Tongue (tissue), 2 donors: ENCODE data around the gene VEPH1. TPM values are rescaled to one million over a fixed set of nuclear protein-coding genes. Genes with fewer than 3 reads are reported as not detected.
A peak's percentile ranks its signal among the peaks of the same experiment; 100 is the strongest.

ENCODE experiments used
- DNase-seq: peaks from one replicate; pipeline ENCODE4 v3.0.0-alpha.2; 2015
- total RNA-seq: library from RNA; depleted of rRNA; stranded (reverse); fragments of >200 nt; gene quantifications from one replicate; pipeline ENCODE4 v1.2.3, GENCODE V29; 2014

Gene VEPH1
- total RNA-seq, 1 donor from 2014 or later: 7.8 TPM

- no peak for DNase-seq
Measured at GRCh38 chr3:157427901-157428300, 75.3 kb downstream of the VEPH1 start.

DNA sequence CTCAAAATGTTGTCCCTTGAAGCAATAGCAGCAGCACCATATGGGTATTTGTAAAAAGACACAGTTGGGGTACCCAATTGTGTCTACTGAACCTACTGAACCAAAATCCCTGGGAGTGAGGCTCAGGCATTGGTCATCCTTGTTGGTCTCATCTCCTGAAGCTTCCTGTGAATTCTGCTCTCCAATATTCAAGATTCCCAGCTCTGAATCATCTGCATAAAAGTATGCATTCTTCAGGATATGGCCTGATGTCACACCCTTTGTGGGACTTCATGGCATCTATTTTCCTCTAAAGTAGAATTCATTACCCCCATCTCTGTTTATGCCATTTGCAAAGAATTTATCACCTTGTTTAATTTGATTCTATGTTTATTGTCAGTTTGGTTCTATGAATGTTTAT lies 79.9 kb downstream of the VEPH1 start:
- no peak for DNase-seq

DNA sequence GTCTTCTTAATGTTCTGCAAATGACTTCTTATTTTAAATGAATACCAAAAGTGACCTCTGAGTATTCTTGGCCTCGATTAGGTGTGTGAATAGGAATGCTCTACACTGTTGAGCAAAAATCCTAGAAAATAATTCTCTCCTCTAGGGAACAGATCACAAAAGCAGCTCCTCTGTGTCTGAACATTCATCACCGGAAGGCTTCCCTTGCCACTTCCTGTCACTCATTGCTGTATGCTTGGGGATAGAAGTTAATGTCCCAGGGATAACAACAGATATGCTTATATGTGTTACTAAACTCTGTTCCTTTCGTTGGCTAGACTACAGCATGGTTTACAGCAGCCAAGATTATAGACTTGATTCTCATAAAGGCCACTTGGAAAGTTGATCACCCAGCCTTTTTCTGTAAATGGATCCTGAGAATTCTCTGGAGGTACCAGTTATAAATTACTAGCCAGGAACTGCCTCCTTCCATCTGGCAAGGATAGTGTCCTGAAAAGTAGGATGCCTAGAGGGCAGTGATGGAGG lies 82.5 kb downstream of the VEPH1 start:
- DNase-seq: no peak

- no peak for DNase-seq
Measured at GRCh38 chr3:157418104-157418503, 85.1 kb downstream of the VEPH1 start.

DNA sequence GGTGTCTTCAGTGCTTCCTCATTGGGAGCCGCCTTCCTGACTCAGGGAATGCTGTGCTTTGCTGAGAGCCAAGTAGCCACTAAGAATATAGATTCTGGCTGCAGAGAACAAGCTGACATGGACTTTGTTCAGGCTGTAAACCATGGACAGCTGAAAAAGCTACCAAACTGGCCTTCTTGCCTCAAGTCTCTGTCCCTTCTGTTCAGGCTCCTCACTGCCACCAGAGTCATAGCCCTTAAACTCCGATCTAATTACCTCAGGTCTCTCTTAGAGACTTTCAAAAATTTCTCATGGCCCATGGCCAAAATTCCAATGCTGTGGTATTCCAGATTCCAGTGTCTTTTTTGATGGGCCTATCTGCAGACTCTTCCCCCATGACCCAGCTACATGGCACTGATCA lies 86.0 kb downstream of the VEPH1 start:
- no peak for DNase-seq

- DNase-seq: no peak
Measured at GRCh38 chr3:157416347-157417087, 86.7 kb downstream of the VEPH1 start.

GRCh38 chr3:157414861-157415260 lies 88.4 kb downstream of the VEPH1 start:
- no peak for DNase-seq

DNA sequence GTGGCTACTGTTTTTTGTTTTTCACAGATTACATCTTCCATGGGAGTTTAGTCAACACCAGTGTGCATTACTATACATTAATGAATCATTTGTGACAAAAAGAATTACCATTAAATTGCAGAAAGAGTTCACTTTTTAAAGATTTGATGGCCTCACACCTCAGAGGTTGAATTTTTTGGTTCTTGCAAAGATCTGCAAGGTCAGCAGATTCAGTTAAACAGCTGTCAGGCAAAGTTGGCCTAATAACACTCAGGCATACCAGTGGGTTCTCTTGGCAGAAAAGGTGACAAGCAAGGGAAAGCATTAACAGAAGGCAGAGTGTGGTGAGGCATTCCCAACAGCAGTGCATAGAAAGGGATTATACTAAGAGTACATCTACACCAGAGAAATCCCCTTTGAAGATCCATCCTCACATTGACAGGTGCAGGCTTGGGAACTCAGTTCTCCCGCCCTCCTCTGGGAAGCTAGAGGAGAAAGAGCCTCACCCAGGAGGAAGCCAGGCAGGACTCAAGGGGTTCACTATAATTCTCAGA lies 90.8 kb downstream of the VEPH1 start:
- DNase-seq: peak; percentile 59

GRCh38 chr3:157410945-157411344 lies 92.3 kb downstream of the VEPH1 start:
- DNase-seq: no peak

GRCh38 chr3:157409516-157409915 lies 93.7 kb downstream of the VEPH1 start:
- DNase-seq: no peak

DNA sequence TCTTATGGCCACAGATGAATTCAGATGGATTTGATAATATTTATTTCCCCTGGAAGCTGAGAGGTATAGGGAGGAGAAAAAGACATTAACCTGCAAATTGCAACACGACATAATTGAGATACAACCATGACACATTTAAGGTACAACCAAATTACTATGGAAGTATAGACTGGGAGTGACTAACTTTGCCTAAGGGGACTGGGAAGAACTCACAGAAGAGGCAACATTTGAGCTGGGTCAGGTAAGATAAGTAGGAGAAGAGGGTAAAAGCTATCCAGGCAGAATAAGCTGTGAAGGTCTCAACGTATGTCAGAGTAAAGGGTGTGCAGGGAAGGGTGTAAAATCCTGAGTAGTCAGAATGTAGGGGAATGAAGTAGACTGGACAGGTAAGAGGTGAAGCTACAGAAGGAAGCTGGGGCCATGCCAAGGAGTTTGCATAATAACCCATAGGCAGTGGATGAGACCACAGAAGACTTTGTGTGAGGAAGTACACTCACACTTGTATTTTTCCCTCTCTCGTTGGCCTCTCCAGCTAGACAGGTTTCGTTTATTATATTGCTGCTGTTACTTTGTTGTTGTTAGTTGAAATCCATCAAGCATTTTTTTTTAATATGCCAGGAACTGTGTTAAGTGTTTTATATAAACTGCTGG lies 94.6 kb downstream of the VEPH1 start:
- no peak for DNase-seq

DNA sequence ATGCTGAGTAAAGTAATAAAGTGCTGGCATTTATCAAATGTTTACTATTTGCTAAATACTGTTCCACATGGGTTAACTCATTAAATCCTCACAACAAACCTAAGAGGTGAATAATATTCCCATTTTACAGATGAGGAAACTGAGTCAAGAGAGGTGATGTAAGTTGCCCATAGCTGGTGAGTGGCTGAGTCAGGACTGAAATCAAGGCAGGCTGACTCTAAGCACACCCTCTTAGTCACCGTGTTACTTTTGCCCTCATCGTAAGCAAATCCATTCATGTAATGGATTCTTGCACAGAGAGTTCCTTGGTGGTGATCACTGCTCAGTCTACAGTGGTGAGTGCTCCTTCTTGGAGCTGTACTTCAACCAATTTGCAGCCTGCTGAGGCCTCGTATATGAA lies 95.4 kb downstream of the VEPH1 start:
- no peak for DNase-seq

GRCh38 chr3:157406394-157406793 lies 96.8 kb downstream of the VEPH1 start:
- no peak for DNase-seq

- no peak for DNase-seq
Measured at GRCh38 chr3:157405457-157405856, 97.8 kb downstream of the VEPH1 start.

DNA sequence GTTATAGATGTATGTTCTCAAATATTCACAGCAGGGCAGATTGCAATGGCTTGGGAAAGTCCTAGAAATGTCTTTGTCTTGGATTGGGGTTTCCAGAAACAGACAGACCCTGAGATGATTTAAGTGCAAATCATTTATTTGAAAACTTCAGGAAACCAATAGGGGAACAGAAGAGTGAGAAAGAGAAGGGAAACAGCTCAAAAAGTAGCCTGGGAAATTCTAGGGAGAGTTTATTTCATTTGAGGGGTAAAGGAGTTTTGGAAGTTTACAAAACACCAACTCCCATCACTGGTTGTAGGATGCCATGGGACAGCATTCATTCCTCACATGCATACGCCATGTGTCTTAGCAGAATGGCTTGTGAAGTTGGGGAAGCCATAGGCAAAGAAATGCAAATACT lies 98.8 kb downstream of the VEPH1 start:
- no peak for DNase-seq

DNA sequence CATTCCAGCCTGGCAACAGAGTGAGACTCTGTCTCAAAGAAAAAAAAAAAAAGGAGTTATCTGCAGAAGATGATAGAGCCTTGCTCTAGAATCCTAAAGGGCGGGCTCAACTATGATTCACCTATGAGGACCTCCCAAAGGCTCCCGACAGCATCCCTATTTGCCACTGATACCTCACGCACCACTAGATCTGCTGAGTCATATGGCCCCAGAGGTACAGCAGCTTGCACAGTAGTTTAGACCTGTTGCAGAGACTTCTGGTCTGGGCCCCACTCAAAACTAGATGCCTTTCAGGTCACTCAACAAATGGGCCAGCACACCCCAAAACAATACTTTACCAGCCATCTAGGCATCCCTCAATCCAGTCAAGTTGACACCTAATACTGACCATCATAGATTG lies 104.6 kb downstream of the VEPH1 start:
- DNase-seq: no peak

- no peak for DNase-seq
Measured at GRCh38 chr3:157394411-157394810, 108.8 kb downstream of the VEPH1 start.

- DNase-seq: no peak
Measured at GRCh38 chr3:157393113-157393512, 110.1 kb downstream of the VEPH1 start.

DNA sequence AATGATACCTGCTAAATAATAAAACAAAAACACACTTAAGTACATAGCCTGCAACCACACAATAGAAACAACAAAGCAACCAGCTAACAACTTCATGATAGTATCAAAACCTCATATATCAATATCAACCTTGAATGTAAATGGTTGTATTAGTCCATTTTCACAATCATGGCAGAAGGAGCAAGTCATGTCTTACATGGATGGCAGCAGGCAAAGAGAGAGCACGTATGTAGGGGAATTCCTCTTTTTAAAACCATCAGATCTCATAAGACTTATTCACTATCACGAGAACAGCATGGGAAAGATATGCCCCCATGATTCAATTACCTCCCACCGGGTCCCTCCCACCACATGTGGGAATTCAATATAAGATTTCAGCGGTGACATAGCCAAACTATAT lies 111.1 kb downstream of the VEPH1 start:
- DNase-seq: no peak

DNA sequence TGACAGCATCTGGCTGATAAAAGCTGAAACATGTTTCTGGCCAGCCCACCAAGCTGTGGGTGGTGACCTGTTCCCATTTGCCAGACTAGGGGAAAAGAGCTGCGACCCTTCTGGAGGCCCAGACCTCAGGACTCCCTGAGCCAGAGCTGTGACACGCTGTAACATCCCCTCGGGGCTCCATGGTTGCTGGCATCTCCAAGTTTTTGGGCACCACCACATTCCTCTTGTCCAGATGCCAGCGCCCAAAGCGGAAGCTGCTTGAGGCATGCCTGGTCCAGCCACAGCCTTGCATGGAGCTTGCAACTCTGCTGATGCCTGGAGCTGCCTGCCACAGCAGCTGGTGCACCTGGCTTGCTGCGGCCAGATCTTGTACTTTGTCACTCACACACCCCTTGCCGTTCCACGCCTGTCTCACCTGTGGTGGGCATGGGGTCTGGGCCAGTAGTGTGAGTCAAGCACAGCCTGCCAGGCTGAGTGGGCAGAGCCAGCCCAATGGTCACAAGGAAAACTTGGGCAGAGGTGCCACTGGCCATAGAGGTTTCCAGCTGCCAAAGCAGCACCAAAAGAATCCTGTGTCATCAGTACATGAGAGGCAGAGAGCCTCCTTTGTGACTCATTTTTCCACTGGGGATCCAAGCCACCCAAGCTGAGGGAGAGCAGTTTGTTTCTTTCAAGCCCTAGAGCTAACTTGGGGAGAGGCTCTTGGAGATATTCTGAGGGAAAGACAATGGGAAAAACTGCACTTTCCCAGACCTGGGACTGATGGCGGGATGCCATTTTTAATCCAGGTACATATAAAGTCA lies 112.3 kb downstream of the VEPH1 start:
- no peak for DNase-seq

DNA sequence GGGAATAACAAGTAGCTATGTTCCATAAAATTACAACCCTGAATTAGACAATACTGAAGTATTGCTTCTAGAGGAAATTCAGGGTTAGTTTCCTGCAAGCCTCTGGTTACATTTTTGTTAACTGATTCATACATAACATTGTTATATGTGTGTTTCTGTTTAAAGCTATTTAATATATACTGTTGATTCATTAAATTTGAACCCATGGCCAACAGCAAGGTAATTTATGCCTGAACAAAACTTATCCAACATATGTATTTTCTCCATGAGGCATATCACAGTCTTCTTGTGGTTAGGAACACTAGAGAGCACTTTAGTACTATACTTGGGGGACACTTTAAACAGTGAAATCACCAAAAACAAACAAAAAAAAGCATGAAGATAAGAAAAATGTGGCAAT lies 114.2 kb downstream of the VEPH1 start:
- DNase-seq: no peak

- DNase-seq: no peak
Measured at GRCh38 chr3:157387708-157388435, 115.3 kb downstream of the VEPH1 start.
